Measurements from ENCODE around the gene ARMC3.

The ARMC3 gene

DNA sequence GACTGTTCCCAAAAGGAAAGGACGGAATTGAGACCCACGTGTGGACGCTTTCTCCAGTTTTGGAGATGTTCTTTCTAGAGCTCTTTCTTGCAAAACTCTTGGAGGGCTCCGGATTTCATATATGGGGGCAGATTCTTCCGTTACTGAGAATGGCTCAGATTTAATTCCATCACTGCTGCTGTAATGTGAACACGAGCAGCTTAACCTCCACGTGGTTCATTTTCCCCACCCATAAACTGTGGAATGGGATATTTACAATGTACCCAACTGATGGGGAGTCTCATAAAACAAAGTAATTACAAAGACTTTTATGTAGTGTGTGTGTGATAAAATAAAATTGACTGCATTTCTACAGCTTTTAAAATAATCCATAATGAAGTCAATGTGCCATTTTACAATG is 152.4 kb downstream of the ARMC3 start:
- no peak for FAIRE-seq

DNA sequence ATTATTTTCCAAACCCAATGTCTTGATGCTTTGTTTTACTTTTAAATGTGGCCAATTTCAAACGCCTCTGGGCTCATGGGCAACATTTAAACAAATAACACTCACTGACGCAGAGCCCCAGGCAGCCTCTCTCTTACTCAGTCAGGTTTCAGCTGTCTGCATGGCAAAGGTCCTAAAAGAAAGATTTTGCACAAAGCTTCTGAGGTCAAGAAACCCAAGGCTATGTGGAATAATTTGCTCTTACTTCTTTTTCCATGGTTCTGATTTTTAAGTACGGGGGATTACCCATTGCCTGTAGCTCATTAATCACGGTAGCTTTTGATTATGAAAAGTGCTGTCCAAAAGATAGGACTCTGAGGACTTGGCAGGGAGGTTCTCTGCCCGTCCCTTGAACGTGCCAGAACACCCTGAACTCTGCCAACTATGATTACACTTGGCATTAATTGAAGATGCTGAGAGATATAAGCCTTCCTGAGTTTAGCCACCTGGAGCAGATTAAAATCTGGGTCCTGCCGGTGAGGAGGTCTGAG is 153.4 kb downstream of the ARMC3 start:
- FAIRE-seq = no peak

DNA sequence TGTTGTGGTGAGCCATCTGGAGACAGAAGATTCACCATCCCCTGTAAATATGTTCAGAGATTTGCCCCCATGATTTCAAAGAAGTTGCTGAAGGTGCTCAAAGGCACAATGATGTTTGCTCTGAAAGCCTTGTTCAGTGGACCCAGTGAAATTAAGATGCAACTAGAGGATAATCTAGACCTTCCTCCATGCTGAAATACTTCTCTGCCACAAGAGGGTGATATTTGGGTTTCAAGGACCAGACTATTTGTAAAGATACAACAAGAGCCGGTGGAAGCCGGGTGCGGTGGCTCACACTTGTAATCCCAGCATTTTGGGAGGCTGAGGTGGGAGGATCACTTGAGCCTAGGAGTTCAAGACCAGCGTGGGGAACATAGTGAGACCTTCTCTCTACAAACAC is 154.0 kb downstream of the ARMC3 start:
- FAIRE-seq = no peak
